NCI-H2029 treated with DMSO at 0.1 percent for 48 hours (cell line): ENCODE data around the gene SMIM13.

Experiments
- DNase-seq: peaks from one replicate; lab custom pipeline; 2025; lab: John Stamatoyannopoulos, UW

Gene SMIM13

GRCh38 chr6:11121851-11122250 lies 28.2 kb downstream of the SMIM13 start:
- DNase-seq: no peak

- DNase-seq: no peak
Measured at GRCh38 chr6:11122380-11122779, 28.7 kb downstream of the SMIM13 start.

- DNase-seq: no peak
Measured at GRCh38 chr6:11123978-11124377, 30.3 kb downstream of the SMIM13 start.

GRCh38 chr6:11126876-11127275 lies 33.2 kb downstream of the SMIM13 start:
- no peak for DNase-seq

GRCh38 chr6:11128608-11129007 lies 35.0 kb downstream of the SMIM13 start:
- DNase-seq: no peak

GRCh38 chr6:11129908-11130565 lies 36.4 kb downstream of the SMIM13 start:
- no peak for DNase-seq

- DNase-seq: no peak
Measured at GRCh38 chr6:11130605-11131004, 37.0 kb downstream of the SMIM13 start.

- no peak for DNase-seq
Measured at GRCh38 chr6:11132194-11132888, 38.7 kb downstream of the SMIM13 start.

- DNase-seq: no peak
Measured at GRCh38 chr6:11133281-11133680, 39.6 kb downstream of the SMIM13 start.

GRCh38 chr6:11136809-11137208 lies 43.2 kb downstream of the SMIM13 start:
- no peak for DNase-seq

- DNase-seq: no peak
Measured at GRCh38 chr6:11139051-11139960, 45.7 kb downstream of the SMIM13 start.

- DNase-seq: no peak
Measured at GRCh38 chr6:11140056-11140455, 46.4 kb downstream of the SMIM13 start.

- no peak for DNase-seq
Measured at GRCh38 chr6:11141295-11141694, 47.7 kb downstream of the SMIM13 start.

GRCh38 chr6:11142296-11143027 lies 48.8 kb downstream of the SMIM13 start:
- DNase-seq: no peak

GRCh38 chr6:11143394-11144371 lies 50.0 kb downstream of the SMIM13 start:
- no peak for DNase-seq

GRCh38 chr6:11144393-11144851 lies 50.8 kb downstream of the SMIM13 start:
- peak; percentile 82 for DNase-seq

GRCh38 chr6:11146117-11146826 lies 52.6 kb downstream of the SMIM13 start:
- DNase-seq: no peak

- no peak for DNase-seq
Measured at GRCh38 chr6:11149551-11149950, 55.9 kb downstream of the SMIM13 start.

- DNase-seq: no peak
Measured at GRCh38 chr6:11151488-11151887, 57.9 kb downstream of the SMIM13 start.

GRCh38 chr6:11152581-11152980 lies 58.9 kb downstream of the SMIM13 start:
- DNase-seq: no peak
